ENCODE measurements around the gene ANKRD55.
"Not testable (repeated sequence)": the region's sequence is repeated elsewhere in the genome, so short reads cannot be mapped to it uniquely, and the experiment has no call there.

Gene ANKRD55

DNA sequence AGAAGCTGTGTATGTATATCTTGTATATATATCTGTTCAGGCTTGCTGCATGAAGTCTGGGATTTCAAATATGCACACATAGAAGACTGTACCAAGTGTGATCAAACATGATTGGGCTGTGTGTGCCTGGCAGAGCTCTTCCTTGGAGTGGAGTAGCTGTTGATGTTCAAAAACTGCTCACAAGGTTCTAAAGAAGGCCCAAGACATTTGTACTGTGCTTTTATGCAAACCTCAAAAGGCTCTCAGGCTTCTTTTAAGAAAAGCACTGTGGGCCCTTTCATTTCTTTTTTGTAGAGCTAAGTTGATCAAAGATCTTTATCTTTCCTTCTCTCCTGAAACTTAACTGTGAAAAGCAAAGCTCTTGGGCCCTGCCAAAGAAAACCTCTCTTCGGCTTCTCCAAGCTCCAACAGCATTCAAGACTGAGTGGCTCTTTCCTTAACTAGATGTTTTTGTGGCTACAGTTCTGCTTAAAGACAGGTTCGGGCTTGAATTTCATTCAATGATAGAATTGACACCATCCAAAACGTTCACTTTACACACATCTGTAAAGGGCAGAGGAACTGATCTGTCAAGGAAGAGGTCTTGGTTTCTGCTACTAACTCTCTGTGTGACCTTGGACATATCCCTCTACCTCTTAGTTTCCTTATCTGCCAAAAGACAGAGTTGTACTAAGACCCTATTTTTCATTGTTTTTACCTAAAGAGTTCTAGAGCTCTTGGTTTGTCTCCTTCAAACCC lies 132.5 kb downstream of the ANKRD55 start:
- no peak for DNase-seq

DNA sequence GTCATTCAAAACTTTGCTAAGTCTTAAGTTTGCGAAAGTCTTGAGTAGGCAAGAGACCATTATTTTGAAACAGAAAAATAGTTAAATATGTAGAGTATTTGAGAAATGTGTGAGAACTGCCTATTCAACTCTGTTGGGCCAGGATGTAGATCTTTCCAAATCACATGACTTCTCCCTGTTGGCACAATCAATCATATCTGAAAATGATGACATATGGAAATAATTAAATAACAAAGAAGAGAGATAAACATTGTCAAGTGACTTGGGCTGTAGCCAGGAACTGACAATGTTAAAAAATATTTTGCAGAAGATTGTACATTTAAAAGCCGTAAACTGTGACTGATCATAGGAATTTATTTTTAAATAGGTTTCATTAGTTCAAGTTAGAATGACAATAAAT lies 133.8 kb downstream of the ANKRD55 start:
- DNase-seq: no peak

DNA sequence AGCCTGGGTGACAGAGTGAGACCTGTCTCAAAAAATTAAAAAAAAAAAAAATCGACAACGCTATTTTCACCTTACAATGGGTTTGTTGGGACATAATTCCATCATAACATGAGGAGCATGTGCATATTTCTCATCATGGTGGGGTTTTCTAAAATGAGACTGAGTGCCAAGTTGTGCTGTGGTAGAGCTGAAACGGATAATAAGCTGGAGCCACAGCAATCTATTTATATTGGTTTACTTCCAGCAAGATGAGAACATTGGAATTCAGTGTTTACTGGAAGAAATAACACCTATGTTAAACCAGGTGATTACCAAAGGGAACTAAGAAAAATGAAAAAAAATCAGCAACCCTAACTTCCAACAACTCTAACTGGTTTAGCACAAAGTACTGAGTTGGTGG lies 136.1 kb downstream of the ANKRD55 start:
- DNase-seq: no peak

DNA sequence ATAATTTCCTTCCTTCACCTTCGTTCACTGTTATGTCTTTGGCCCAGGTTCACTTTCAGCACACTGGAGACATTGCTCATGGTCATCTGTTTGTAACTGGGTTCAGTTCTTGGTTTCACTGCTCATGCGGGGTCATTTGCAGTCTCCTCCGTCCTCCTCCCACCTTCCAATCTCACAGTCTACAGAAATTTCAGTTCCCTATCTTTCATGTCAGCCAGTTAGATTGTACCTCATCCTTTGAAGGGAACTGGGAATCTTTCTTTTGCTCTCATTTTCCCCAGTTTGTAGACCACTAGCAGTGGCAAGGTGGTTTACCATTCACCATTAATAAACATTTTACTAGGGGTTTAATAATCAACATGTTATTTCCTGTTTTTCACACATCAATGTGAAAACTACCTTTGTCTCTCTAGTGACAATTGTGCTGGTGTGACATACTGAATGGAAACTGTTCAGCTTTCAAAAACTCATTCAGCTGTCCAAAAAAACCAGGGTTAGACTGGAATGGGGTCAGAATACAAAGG lies 137.5 kb downstream of the ANKRD55 start:
- DNase-seq: no peak

DNA sequence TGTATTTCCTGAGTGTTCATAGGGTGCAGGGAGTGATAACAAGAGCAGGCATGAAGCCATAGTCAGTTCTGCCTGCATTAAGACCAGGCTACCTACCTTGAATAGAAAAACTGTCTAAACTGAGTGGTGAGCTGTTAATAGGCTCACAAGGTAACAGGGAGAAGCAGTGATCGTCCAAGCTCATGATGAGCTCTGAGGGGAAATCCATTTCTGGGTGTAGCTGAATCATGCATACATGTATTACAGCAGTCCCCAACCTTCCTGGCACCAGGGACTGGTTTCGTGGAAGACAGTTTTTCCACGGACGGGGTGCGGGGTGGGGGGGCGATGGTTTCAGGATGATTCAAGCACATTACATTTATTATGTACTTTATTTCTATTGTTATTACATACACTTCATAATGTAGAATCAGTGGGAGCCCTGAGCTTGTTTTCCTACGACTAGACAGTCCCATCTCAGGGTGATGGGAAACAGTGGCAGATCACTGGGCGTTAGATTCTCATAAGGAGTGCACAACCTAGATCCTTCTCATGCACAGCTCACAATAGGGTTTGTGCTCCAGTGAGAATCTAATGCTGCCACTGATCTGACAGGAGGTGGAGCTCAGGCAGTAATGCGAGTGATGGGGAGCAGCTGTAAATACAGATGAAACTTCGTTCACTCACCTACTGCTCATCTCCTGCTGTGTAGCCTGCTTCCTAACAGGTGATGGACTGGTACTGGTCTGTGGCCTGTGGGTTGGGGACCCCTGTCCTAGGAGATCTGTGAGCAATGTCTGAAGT lies 138.4 kb downstream of the ANKRD55 start:
- DNase-seq: no peak

DNA sequence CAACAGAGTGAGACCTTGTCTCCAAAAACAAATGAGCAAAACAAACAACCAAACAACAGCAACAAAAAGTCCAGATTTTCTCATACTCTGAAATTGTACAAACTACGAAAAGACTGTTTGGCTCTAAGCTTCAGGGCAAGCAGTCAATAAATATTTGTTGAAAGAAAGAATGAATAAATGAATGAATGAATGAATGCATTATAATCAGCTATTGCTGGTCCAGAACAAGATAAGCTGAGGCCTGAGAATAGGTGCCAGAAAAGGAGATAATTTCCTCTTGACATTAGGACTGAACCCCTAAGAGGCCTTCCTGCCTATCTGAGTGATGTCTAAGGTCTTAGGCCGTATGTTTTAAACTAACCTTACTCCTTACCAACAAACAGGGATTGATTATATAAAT lies 139.2 kb downstream of the ANKRD55 start:
- no peak for DNase-seq

DNA sequence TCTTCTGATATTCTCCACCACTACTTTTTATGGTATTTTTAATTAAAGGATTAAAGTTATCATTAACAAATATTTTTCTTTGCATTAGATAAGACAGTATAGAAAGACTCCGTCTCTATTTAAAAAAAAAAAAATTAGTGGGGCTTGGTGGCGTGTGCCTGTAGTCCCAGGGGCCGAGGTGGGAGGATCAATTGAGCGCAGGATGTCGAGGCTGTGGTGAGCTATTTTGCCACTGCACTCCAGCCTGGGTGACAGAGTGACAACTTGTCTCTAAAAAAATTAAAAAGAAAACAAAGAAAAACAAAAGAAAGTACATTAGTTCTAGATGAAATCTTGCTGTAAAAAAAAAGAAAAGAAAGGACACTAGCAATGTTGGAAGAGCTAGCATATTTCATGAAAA lies 141.0 kb downstream of the ANKRD55 start:
- DNase-seq: no peak

DNA sequence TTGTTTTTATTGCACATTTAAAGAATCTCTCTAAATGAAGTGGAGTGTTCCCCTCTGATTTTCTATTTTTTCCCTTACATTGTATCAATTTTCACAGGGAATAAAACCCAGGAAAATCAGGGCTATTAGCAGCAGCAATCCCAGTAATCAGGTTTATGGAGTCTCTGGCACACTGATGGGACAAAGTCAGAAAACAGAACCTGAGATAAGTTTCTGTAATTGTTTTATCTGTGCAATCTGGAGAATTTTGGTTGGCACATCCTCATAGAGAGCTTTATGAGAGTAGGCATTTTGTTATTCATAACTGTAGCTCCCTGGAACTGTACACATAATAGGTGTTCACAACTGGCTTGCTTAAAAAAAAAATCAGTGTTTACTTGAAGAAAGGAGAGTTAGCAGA lies 141.5 kb downstream of the ANKRD55 start:
- DNase-seq: no peak

DNA sequence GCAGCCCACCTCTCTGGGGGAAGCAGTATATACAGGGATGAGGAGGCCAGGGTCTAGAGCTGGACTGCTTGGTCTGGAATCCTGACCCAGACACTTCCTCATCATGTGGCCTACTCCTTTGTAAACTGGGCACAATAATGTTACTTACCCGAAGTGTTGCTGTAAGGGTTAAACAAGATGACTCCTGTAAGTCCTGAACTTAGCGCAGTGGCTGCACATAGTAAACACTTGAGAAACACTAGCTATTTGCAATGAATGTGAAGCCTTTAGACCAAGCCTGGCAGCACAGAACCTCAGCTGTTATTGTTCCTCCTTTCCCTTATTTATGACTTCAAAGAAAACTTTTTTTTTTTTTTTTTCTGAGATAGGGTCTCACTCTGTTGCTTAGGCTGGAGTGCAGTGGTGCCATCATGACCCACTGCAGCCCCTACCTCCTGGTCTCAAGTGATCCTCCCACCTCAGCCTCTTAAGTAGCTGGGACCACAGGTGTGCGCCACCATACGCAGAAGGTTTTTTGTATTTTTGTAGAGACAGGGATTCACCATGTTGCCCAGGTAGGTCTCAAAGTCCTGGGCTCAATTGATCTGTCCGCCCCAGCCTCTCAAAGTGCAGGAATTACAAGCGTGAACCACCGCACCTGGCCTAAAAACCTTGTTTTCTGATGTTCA lies 142.2 kb downstream of the ANKRD55 start:
- no peak for DNase-seq

DNA sequence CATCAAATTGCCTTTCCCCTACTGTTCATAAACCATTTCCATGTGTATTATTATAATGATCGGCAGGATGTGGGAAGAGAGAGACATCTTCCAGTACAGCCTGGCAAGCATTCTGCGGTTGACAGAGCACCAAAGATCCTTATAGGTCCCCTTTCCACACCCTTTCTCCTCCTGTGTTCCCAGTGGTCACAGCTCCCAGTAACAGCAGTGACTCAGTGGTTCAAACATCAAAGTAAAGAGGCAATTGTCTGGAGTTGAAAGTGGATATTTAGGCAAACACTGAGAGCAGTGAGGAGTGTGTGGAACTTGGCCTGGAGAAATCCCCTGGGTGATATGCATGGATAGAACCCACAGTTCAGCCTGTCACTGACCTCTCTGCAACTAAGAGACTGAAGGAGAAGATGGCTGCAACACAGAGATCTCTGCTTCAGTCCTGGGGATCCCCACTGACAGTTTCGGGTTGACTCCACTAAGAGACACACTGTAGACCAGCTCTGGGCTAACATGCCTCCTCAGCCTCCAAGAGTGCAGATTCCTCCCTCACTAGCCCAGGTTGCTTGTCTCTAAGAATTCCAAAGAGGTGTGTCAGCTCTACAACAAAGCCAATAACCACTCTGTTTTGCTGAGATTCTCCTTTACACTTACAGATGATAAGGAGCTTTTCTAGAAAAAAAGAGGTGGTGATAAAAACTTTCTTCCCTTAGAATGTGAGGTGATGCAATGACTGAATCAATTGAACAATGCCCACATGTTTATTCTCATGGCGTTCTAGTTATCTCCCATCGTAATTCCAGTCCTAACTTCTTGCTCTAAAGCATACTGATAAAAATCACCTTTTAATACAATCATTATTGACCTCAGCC lies 143.9 kb downstream of the ANKRD55 start:
- peak; percentile 86 for DNase-seq

DNA sequence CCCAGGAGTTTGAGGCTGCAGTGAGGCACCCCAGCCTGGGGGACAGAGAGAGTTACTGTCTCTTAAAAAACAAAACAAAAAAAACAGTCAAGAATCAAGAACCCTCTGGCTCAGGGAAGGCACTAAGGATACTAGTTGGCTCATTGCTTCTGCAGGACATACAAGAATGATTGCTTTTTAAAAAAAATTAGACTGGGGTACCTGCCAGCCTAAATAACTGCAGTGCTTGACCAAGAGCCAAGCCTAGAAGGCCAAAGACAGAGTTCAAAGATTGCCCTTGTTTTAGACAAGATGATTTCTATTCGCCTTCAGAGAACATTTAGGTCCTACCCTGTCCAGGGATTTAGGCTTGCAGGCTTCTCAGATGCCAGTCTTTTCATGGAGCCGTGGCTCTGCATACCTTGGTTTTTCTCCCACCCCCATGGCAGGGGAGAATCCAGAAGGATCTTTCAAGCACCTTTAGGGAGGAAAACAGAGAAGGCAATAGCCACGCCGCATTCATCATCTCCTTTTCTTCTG lies 144.6 kb downstream of the ANKRD55 start:
- no peak for DNase-seq

DNA sequence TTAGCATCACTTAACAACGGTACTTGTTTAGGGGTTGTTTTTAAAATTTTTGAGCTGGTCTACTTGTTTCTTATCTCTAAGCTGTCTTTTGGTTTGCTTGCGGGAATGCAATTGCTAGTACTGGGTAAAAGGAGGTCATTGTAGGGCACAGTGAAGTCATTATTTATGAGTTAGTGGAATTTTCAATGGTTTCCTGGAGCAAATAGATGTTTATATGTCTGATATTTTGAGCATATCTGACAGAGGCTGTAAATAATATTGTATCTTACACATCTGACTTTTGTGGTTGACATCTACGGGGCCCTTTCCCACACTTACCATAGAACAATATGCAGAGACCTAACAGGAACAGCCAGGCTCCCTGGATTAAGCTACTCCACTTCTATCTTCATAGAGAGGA lies 147.9 kb downstream of the ANKRD55 start:
- no peak for DNase-seq

DNA sequence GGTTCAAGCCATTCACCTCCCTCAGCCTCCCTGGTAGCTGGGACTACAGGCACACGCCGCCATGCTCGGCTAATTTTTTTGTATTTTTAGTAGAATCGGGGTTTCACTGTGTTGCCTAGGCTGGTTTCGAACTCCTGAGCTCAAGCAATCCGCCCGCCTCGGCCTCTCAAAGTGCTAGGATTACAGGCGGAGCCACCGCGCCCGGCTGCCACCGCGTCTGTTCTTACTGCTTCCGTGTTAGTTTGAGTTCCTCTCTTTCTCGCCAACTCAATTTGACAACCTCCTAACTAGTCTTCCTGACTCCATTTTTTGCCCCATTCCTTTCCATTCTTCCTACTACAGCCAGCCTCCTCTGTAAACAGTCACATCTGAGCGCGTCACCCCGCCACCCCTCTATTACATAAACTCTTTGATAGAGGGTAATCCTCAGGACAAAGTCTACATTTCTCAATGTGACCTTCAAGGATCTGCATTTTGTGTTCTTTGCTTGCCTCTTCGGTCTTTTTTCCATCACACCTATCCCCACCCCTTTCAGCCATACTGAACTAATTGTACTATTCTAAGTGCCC lies 149.8 kb downstream of the ANKRD55 start:
- DNase-seq: no peak

DNA sequence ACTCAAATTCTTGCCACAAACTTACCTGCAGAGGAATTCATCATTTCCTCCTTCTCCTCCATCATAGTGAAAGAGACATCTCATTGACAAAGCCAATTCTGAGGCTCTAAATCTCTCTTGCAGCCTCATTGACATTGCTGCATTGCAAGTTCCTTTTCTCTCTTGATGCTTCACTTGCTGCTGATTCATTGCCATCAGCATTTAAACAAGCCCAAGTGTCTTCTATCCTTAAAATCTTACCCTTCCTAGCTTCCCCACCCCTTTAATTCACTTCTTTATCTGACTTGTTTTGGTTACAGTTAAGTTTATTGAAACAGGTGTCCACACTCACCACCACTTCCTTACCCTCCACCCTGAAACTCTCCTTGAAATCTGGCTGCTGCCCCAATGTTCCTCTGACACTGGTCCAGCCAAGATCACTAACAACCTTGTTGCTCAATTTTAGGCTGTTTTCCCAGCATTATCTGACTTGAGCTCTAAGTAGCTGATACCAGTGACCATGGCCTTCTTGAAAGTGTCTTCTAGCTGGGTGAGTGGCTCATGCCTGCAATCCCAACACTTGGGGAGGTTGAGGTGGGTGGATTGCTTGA lies 152.0 kb downstream of the ANKRD55 start:
- not testable (repeated sequence) for DNase-seq

DNA sequence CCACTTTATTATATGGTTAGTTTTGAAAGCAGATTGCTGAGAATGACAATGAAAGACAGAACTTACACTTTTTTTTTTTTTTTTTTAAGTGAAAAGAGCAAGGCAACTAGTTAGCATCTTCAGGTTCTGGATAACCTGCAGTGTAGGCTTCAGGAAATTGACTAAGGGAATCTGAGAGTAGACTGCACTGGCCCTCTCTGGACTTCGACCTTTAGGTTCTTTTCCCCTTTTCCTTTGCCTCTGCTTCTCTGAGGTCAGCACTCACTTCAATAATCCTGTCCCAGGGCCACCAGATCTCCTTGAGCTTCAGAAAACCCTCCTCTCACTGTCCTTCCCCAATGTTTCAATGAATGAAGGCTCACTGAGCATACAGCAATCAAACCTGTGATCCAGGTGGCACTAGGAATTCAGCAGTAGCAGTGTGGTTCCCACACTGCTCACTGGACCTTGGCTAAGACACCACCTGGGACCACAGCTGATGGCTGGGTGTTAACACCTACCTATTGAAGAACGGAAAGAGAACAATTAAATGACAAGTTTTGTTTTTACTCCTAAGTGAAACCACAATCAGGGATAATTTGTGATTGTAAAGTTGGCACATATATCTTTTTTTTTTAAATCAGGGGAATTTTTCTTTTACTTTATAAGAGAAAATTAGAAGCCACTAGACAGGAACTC lies 152.6 kb downstream of the ANKRD55 start:
- DNase-seq: no peak

DNA sequence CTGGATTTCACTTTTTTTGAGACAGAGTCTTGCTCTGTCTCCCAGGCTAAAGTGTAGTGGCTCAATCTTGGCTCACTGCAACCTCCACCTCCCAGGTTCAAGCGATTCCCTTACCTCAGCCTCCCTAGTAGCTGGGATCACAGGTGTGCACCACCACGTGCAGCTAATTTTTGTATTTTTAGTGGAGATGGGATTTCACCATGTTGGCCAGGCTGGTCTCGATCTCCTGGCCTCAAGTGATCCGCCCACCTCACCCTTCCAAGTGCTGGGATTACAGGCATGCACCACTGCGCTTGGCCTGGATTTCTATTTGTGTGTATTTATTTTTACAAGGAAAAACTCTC lies 154.0 kb downstream of the ANKRD55 start:
- DNase-seq: not testable (repeated sequence)

DNA sequence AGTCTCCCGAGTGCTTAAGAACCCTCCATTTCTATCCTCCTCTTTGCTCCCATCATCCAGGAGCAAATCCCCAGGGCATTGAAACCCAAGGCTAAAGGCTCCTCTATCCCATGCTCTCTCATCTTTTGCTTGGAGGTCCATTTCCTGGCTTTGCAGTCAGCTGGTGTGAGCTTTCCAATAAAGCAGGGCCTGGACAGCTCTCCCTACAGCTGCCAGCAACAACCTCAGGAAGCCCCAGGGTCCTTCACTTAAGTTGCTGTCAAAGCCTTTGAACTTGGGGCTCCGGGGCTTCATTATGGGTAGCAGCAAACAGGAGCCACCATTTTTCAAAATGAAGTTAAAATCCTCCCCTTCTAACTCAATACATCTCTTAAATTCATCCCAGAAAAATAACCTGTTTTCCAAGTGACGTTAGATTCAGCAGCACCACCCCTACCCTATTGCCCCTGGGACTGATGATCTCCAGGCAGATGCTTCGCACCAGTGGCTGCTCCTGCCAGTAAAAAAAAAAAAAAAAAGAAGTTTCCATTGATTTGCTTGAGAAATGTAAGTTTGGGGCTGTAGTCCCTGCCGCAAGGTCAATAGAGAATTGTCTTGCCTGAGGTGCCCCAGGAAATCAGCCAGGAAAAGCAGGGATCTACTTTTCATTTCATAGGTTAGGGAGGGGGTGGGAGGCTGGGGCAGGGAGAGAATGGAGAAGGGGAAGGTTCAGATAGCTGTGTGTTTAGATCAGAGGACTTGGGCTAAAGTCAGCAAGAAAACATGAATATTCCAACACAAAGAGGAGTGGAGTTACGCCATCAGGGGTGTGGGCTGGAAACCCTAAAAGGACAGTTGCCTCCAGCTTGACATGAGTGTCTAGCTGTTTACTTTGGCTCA lies 154.6 kb downstream of the ANKRD55 start:
- DNase-seq: no peak

DNA sequence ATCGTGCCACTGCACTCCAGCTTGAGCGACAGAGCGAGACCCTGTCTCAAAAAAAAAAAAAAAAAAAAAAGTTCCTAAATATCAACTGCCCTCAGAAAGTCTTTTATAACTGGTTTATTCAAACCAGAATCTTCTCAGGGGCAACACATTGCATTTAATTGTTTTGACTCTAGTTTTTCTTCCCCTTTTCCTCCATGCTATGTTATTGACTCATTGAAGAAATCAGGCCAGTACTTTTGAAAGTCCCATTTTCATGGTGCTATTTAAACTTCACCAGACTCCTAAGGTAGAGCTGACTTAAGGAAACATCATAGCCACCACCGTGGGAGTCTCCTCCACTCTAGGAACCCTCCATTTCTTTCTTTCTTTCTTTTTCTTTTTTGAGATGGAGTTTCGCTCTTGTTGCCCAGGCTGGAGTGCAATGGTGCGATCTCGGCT lies 155.3 kb downstream of the ANKRD55 start:
- DNase-seq: no peak

DNA sequence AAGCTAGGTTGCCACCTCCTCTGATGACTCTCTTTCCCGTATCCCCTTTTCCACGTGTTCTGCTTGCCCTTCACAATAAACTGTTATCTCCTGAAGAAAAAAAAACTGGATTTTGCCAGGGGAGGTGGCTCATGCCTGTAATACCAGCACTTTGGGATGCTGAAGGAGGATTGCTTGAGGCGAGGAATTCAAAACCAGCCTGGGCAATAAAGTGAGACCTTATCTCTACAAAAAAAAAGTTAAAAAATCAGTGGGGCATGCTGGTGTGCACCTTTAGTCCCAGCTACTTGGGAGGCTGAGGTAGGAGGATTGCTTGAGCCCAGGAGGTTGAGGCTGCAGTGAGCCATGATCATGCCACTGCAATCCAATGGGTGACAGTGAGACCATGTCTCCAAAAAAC lies 156.6 kb downstream of the ANKRD55 start:
- no peak for DNase-seq

DNA sequence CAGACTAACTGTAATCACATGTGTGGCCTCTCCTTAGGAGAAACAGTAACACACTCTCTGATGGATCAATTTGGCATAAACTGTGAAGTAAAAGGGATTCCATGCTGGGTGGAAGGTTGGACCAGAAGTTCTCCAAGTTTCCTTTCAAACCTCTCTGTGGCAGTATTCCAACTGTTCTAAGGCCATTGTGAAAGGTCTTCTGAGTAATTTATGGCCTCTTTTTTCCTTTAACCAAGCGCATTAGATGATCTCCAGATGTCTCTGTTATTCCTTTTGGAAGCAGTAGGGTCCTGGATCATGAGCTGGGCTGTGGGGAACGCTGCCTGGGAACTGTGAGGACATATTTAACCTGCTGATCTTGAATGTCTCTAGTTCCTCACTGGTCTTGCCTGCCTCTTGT lies 157.8 kb downstream of the ANKRD55 start:
- no peak for DNase-seq
